IMR-90 (cell line): Measurements from ENCODE around the gene ZNF677. TPM values are rescaled to one million over a fixed set of nuclear protein-coding genes. Genes with fewer than 3 reads are reported as not detected.

ENCODE experiments used
- ATAC-seq: fragments of 200-7000 bp; cut with Tn5 transposase; 2 replicates; pipeline ENCODE4 v1.9.1; 2020; ENCODE audit warnings: low read depth, mild to moderate bottlenecking, moderate library complexity
- BruUV-seq: library from RNA; stranded (reverse); fragments of 400-500 nt; replicated peaks from 2 replicates; lab custom pipeline; 2021; lab: Mats Ljungman, UMichigan
- CTCF ChIA-PET: fragments of 300-600 bp; formaldehyde crosslinking; extraction: SDS; loops from one replicate; lab custom pipeline; 2021; ENCODE audit warnings: antibody characterized with exemption; lab: Yijun Ruan, JAX
- POLR2A ChIA-PET: fragments of 300-600 bp; sonication (Branson Sonifier 250); formaldehyde crosslinking; loops from one replicate; lab custom pipeline; 2022; ENCODE audit warnings: antibody characterized with exemption; ENCODE audit not compliant: unreplicated experiment; lab: Charles Lee
- DNase-seq: peaks from one replicate; pipeline ENCODE4 v3.0.0; 2013
- H2AFZ ChIP-seq: replicated peaks from 2 replicates; pipeline ENCODE3; 2013; ENCODE audit warnings: low read length, mild to moderate bottlenecking; ENCODE audit not compliant: poor library complexity
- H2AK5ac ChIP-seq: 2 replicates; pipeline ENCODE4 v1.6.1; 2013; ENCODE audit warnings: low read depth, low read length, inconsistent platforms
- H2AK9ac ChIP-seq: replicated peaks from 2 replicates; pipeline ENCODE3; 2013; ENCODE audit warnings: mild to moderate bottlenecking, low read depth, low read length, moderate library complexity; ENCODE audit not compliant: poor library complexity
- H2BK120ac ChIP-seq: 2 replicates; pipeline ENCODE4 v1.6.1; 2013; ENCODE audit warnings: low read depth, low read length, inconsistent platforms
- H2BK15ac ChIP-seq: 3 replicates; pipeline ENCODE4 v1.6.1; 2013; ENCODE audit warnings: low read depth, low read length, inconsistent platforms
- H2BK20ac ChIP-seq: 2 replicates; pipeline ENCODE4 v1.6.1; 2013; ENCODE audit warnings: low read depth, mild to moderate bottlenecking, inconsistent platforms, low read length, moderate library complexity
- H2BK5ac ChIP-seq: 2 replicates; pipeline ENCODE4 v1.6.1; 2013; ENCODE audit warnings: mild to moderate bottlenecking, low read depth, low read length, inconsistent platforms; ENCODE audit not compliant: poor library complexity, severe bottlenecking
- H3K14ac ChIP-seq: replicated peaks from 2 replicates; pipeline ENCODE4 v1.6.1; 2013; ENCODE audit warnings: low read depth, low read length, inconsistent platforms
- H3K18ac ChIP-seq: 2 replicates; pipeline ENCODE4 v1.6.1; 2013; ENCODE audit warnings: low read depth, low read length, control low read depth
- H3K23ac ChIP-seq: 2 replicates; pipeline ENCODE4 v1.6.1; 2013; ENCODE audit warnings: low read depth, low read length, inconsistent platforms
- H3K27ac ChIP-seq: 2 replicates; pipeline ENCODE4 v1.5.1; 2013; ENCODE audit warnings: mild to moderate bottlenecking, control low read depth, low read length; ENCODE audit not compliant: insufficient read depth
- H3K27me3 ChIP-seq: 2 replicates; pipeline ENCODE4 v1.6.1; 2013; ENCODE audit warnings: low read length; ENCODE audit not compliant: control insufficient read depth, insufficient read depth
- H3K36me3 ChIP-seq: 2 replicates; pipeline ENCODE4 v1.6.1; 2013; ENCODE audit warnings: low read length, mixed read lengths; ENCODE audit not compliant: control insufficient read depth, insufficient read depth
- H3K4ac ChIP-seq: 2 replicates; pipeline ENCODE4 v1.6.1; 2013; ENCODE audit warnings: low read depth, low read length, inconsistent platforms
- H3K4me1 ChIP-seq: 2 replicates; pipeline ENCODE4 v1.6.1; 2013; ENCODE audit warnings: low read length, mixed read lengths; ENCODE audit not compliant: control insufficient read depth, insufficient read depth
- H3K4me2 ChIP-seq: 2 replicates; pipeline ENCODE4 v1.6.1; 2013; ENCODE audit warnings: low read depth, mild to moderate bottlenecking, control low read depth, low read length, moderate library complexity
- H3K4me3 ChIP-seq: 2 replicates; pipeline ENCODE4 v1.5.1; 2013; ENCODE audit warnings: low read depth, mild to moderate bottlenecking, control low read depth, low read length, moderate library complexity; ENCODE audit not compliant: insufficient read depth
- H3K56ac ChIP-seq: 2 replicates; pipeline ENCODE4 v1.6.1; 2013; ENCODE audit warnings: low read length, inconsistent platforms; ENCODE audit not compliant: insufficient read depth; ENCODE audit errors: extremely low read depth
- H3K79me1 ChIP-seq, 2 experiments: 2 replicates each; pipeline ENCODE4 v1.6.1; 2013; ENCODE audit warnings: low read length in 2 of 2, inconsistent platforms in 1 of 2, low read depth in 1 of 2
- H3K9ac ChIP-seq: 2 replicates; pipeline ENCODE4 v1.6.1; 2013; ENCODE audit warnings: low read depth, low read length, control low read depth
- H3K9me1 ChIP-seq: 2 replicates; pipeline ENCODE4 v1.6.1; 2013; ENCODE audit warnings: low read length, inconsistent platforms; ENCODE audit not compliant: insufficient read depth
- H3K9me3 ChIP-seq: 2 replicates; pipeline ENCODE4 v1.6.1; 2013; ENCODE audit warnings: low read length; ENCODE audit not compliant: control insufficient read depth, insufficient read depth
- H4K20me1 ChIP-seq: 2 replicates; pipeline ENCODE4 v1.6.1; 2013; ENCODE audit warnings: low read length, inconsistent platforms; ENCODE audit not compliant: insufficient read depth
- H4K5ac ChIP-seq: 2 replicates; pipeline ENCODE4 v1.6.1; 2013; ENCODE audit warnings: mild to moderate bottlenecking, low read depth, low read length, control low read depth
- H4K8ac ChIP-seq, 2 experiments: 2 replicates each; pipeline ENCODE4 v1.6.1; 2013; ENCODE audit warnings: low read depth in 2 of 2, low read length in 2 of 2, control low read depth in 1 of 2, inconsistent platforms in 1 of 2
- H4K91ac ChIP-seq: 2 replicates; pipeline ENCODE4 v1.6.1; 2013; ENCODE audit warnings: low read depth, low read length, inconsistent platforms; ENCODE audit not compliant: insufficient read depth
- BHLHE40 ChIP-seq: fragments of 150-350 bp; IDR thresholded peaks from 2 replicates; pipeline ENCODE4 v1.6.1; 2016; ENCODE audit warnings: mild to moderate bottlenecking, low read depth, low read length
- CEBPB ChIP-seq: IDR thresholded peaks from 2 replicates; pipeline ENCODE4 v1.6.1; 2012; ENCODE audit warnings: low read depth, low read length, improper control_type of control experiment
- CHD1 ChIP-seq: IDR thresholded peaks from 2 replicates; pipeline ENCODE4 v1.6.1; 2012; ENCODE audit warnings: low read depth, low read length, improper control_type of control experiment
- CTCF ChIP-seq: conservative IDR thresholded peaks from 2 replicates; pipeline ENCODE4 v1.5.1; 2012; ENCODE audit warnings: mild to moderate bottlenecking, low read depth, low read length, improper control_type of control experiment
- ELK1 ChIP-seq: fragments of 150-350 bp; IDR thresholded peaks from 2 replicates; pipeline ENCODE4 v1.6.1; 2016; ENCODE audit warnings: low read depth, mild to moderate bottlenecking, low read length, moderate library complexity, borderline replicate concordance
- FOS ChIP-seq: fragments of 150-350 bp; IDR thresholded peaks from 2 replicates; pipeline ENCODE4 v1.6.1; 2016; ENCODE audit warnings: low read depth, low read length
- MAFK ChIP-seq: IDR thresholded peaks from 2 replicates; pipeline ENCODE4 v1.6.1; 2012; ENCODE audit warnings: low read depth, low read length, improper control_type of control experiment
- MXI1 ChIP-seq: IDR thresholded peaks from 2 replicates; pipeline ENCODE4 v1.6.1; 2012; ENCODE audit warnings: low read depth, mild to moderate bottlenecking, low read length, moderate library complexity, borderline replicate concordance
- POLR2A ChIP-seq: IDR thresholded peaks from 2 replicates; pipeline ENCODE4 v1.6.1; 2012; ENCODE audit warnings: mild to moderate bottlenecking, low read depth, low read length
- RFX5 ChIP-seq: IDR thresholded peaks from 2 replicates; pipeline ENCODE4 v1.8.0; 2012; ENCODE audit warnings: low read depth, mild to moderate bottlenecking, low read length, moderate library complexity
- USF2 ChIP-seq: fragments of 150-350 bp; IDR thresholded peaks from 2 replicates; pipeline ENCODE4 v1.6.1; 2017; ENCODE audit warnings: mild to moderate bottlenecking, antibody characterized with exemption, low read length, low read depth
- WGBS, 2 experiments: methylation state at CpG; one replicate each; pipeline versions ENCODE4 v1.1.5 to v1.1.7; 2013; ENCODE audit warnings: missing lambda C conversion rate in 2 of 2; ENCODE audit not compliant: insufficient read length in 1 of 2; ENCODE audit errors: extremely low coverage in 2 of 2; 5-methylcytosine and 5-hydroxymethylcytosine counted together
- dilution Hi-C: fragments of 300-500 bp; cut with HindIII; formaldehyde crosslinking; loops from one replicate; pipeline ENCODE4 v1.14.3; 2018; ENCODE audit warnings: low sequenced_read_pairs; ENCODE audit not compliant: unreplicated experiment
- in situ Hi-C: fragments of 300-500 bp; cut with MboI; formaldehyde crosslinking; loops from 3 replicates; pipeline ENCODE4 v1.14.3; 2019; ENCODE audit warnings: low sequenced_read_pairs, inconsistent platforms, mixed read lengths
- intact Hi-C: fragments of 100-400 bp; cut with micrococcal nuclease; formaldehyde crosslinking; loops from 2 replicates; pipeline ENCODE4 v1.10.0; 2022
- polyA plus RNA-seq, 3 experiments: library from polyadenylated mRNA; depleted of rRNA; stranded (reverse); fragments of >200 nt; gene quantifications; 2 replicates each; pipeline ENCODE4 v1.2.3, GENCODE V29; 2012; ENCODE audit warnings: low replicate concordance in 1 of 3
- total RNA-seq: library from RNA; depleted of rRNA; stranded (reverse); fragments of >200 nt; gene quantifications from 2 replicates; pipeline ENCODE4 v1.2.3, GENCODE V29; 2012

Gene ZNF677
- total and polyA plus RNA-seq, 2 of the 4 experiments (the other 2 are of a cell fraction) = 6.8 to 7.0 TPM

DNA sequence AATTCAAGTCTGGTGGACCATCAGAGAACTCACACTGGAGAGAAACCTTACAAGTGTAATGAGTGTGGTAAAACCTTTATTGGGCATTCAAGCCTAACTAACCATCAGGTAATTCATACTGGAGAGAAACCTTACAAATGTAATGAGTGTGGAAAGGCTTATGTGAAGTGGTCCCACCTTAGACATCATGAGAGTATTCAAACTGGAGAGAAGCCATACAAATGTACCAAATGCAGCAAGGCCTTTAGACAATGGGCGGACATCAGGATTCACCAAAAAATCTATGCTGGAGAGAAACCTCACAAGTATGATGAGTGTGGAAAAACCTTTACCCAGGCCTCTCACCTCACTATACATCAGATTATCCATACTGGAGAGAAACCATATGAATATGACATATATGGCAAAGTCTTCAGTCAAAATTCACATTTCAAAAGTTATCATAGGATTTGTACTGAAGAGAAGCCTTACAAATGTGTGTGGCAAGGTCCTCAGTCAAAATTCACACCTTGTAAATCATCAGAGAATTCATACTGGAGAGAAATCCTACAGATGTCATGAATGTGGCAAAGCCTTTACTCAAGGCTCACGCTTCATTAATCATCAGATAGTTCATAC lies 41.9 kb downstream of the ZNF677 start:
- no peak overlapping the region for H2BK20ac ChIP-seq
- H2BK120ac ChIP-seq = no peak overlapping the region
- H3K4me2 ChIP-seq = no peak overlapping the region
- DNase-seq = no peak
- no peaks in the 10 kb centered on the region for H4K20me1 ChIP-seq
- no peaks in the 10 kb centered on the region for H3K79me1 ChIP-seq
- H3K4me1 ChIP-seq = no peaks in the 10 kb centered on the region
- peaks cover 72% of the 10 kb centered on the region for H3K9me3 ChIP-seq
- ChIA-PET POLR2A (no interaction called here), CTCF (no interaction called here)
- no peak overlapping the region for H3K56ac ChIP-seq
- H3K14ac ChIP-seq = no peak overlapping the region
- dilution Hi-C loops = no loop called here
- peaks cover 4% of the 10 kb centered on the region; the same call in 1 of the 2 replicates for H3K36me3 ChIP-seq
- H2BK5ac ChIP-seq = no peak overlapping the region
- H3K9ac ChIP-seq = no peak overlapping the region
- no peak overlapping the region for H3K18ac ChIP-seq
- H2AFZ ChIP-seq = no peak overlapping the region
- WGBS, 2 experiments = no CpG with 5 or more reads among the region's 2 CpGs
- ATAC-seq = no peak
- no peak overlapping the region for H4K5ac ChIP-seq
- in situ Hi-C loops = no loop called here
- no peak overlapping the region for H2AK9ac ChIP-seq
- no peak overlapping the region for H4K91ac ChIP-seq
- no peak overlapping the region for H3K4me3 ChIP-seq
- H2BK15ac ChIP-seq = no peak overlapping the region
- H3K23ac ChIP-seq = no peak overlapping the region
- H3K9me1 ChIP-seq = no peaks in the 10 kb centered on the region
- no peak overlapping the region for H4K8ac ChIP-seq
- TF ChIP-seq USF2 (no peak), CTCF (no peak), CHD1 (no peak), POLR2A (no peak), MXI1 (no peak), ELK1 (no peak), MAFK (no peak), BHLHE40 (no peak), RFX5 (no peak), FOS (no peak), CEBPB (no peak)
- intact Hi-C loops = no loop called here
- H2AK5ac ChIP-seq = no peak overlapping the region
- H3K27ac ChIP-seq = no peak overlapping the region
- no TSS peak for BruUV-seq
- H3K4ac ChIP-seq = no peak overlapping the region
- no peaks in the 10 kb centered on the region for H3K27me3 ChIP-seq
